H7 (cell line): ENCODE measurements around the gene DNAJB9. TPM values are rescaled to one million over a fixed set of nuclear protein-coding genes. Genes with fewer than 3 reads are reported as not detected.

Experiments used
- DNase-seq: peaks from one replicate; pipeline ENCODE4 v3.0.0; 2012
- H3K27me3 ChIP-seq: 2 replicates; pipeline ENCODE4 v1.6.0; 2011; ENCODE audit warnings: mild to moderate bottlenecking, low read length; ENCODE audit not compliant: control insufficient read depth, insufficient read depth
- H3K36me3 ChIP-seq: replicated peaks from 2 replicates; pipeline ENCODE4 v1.5.1; 2011; ENCODE audit warnings: low read length; ENCODE audit not compliant: control insufficient read depth, insufficient read depth
- H3K4me3 ChIP-seq: 2 replicates; pipeline ENCODE4 v1.5.1; 2011; ENCODE audit warnings: low read depth, mild to moderate bottlenecking, control low read depth, low read length, moderate library complexity; ENCODE audit not compliant: insufficient read depth
- total RNA-seq: library from RNA; depleted of rRNA; stranded (reverse); fragments of >200 nt; shearing (Covaris generic); gene quantifications from 2 replicates; pipeline ENCODE4 v1.2.3, GENCODE V29; 2014; rRNA removed

The DNAJB9 gene
- total RNA-seq, 1 experiment from 2014 or later: 18.5 TPM

DNA sequence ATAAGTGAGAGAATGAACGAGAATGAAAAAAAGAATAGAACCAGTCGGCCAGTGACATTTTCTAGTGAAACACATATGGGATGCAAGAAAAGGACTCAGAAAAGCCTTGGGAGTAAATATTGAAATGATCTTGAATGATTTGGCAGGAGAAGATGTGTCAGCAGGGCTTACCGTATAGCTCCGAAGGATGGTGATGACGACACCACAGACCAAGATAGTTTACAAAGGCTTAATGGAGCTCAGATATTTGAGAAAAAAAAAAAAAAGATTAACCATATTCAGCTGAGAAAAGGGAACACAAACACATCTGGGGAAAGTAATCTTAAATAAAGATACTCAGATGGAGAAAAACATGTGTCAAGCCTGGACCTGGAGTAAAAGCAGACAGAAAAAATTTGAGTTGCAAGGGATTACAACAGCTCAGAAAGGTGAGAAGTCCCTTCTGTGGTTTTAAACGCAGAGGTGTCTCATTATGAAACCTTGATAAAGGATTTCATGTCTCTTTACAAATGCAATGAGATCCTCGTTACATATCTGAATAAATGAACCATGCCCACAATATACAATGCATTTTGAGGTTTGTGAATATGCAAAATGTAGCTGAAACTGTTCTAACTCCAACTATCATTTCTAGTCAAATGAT lies 36.0 kb downstream of the DNAJB9 start:
- H3K27me3 ChIP-seq: no peaks in the 10 kb centered on the region
- no peak overlapping the region for H3K4me3 ChIP-seq
- no peaks in the 10 kb centered on the region for H3K36me3 ChIP-seq
- DNase-seq: no peak

- no peaks in the 10 kb centered on the region for H3K27me3 ChIP-seq
- no peak overlapping the region for H3K4me3 ChIP-seq
- no peak for DNase-seq
- no peaks in the 10 kb centered on the region for H3K36me3 ChIP-seq
Measured at GRCh38 chr7:108609643-108610042, 40.0 kb downstream of the DNAJB9 start.

- Histone ChIP-seq H3K27me3 (no peaks in the 10 kb centered on the region), H3K36me3 (no peaks in the 10 kb centered on the region), H3K4me3 (no peak overlapping the region)
- no peak for DNase-seq
Measured at GRCh38 chr7:108611268-108611667, 41.6 kb downstream of the DNAJB9 start.

DNA sequence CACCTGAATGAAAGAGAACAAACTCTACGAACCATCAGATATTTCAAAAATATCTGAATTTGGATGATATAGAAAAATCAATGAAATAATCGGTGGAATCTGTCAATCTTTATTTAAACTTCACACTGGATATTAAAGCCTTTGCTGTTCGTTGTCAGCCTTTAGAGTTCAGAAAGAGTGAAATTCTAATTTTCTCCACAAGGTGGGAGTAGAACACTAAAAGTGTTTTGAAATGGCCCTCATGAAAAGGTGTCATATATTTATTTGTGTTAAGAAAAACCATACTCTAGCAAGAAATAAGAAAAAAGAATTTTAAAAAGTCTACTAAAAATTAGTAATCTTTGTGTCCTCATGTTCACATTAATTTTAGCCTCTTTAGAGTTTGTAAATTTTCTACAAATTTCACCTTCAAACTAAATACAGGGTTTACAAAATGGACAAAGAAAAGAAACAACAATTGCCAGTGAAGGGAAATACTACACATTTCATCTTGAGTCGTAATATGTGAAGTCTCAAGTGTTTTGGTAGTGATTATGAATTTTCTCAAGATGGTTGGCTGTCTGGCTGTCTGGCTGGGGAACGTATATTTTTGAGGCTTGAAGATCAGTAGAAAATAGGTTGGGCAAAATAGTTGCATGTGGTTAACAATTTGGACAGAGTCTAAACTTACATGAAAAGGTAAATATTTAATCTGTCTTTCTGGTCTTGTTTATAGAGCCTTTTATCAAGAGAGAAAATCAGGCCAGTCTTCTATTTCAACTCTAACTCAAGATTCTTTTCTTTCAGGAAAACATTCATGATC lies 43.7 kb downstream of the DNAJB9 start:
- Histone ChIP-seq H3K36me3 (no peaks in the 10 kb centered on the region), H3K27me3 (no peaks in the 10 kb centered on the region)
- no peak for DNase-seq

GRCh38 chr7:108613949-108614381 lies 44.3 kb downstream of the DNAJB9 start:
- Histone ChIP-seq H3K4me3 (no peak overlapping the region), H3K36me3 (no peaks in the 10 kb centered on the region), H3K27me3 (no peaks in the 10 kb centered on the region)
- no peak for DNase-seq

More for the DNA sequence above, 43.7 kb downstream of the DNAJB9 start:
- H3K4me3 ChIP-seq: no peak overlapping the region

GRCh38 chr7:108614896-108615295 lies 45.2 kb downstream of the DNAJB9 start:
- Histone ChIP-seq H3K27me3 (no peaks in the 10 kb centered on the region), H3K36me3 (no peaks in the 10 kb centered on the region), H3K4me3 (no peak overlapping the region)
- no peak for DNase-seq

- Histone ChIP-seq H3K4me3 (no peak overlapping the region), H3K27me3 (no peaks in the 10 kb centered on the region), H3K36me3 (no peaks in the 10 kb centered on the region)
- DNase-seq: no peak
Measured at GRCh38 chr7:108618056-108618455, 48.4 kb downstream of the DNAJB9 start.

DNA sequence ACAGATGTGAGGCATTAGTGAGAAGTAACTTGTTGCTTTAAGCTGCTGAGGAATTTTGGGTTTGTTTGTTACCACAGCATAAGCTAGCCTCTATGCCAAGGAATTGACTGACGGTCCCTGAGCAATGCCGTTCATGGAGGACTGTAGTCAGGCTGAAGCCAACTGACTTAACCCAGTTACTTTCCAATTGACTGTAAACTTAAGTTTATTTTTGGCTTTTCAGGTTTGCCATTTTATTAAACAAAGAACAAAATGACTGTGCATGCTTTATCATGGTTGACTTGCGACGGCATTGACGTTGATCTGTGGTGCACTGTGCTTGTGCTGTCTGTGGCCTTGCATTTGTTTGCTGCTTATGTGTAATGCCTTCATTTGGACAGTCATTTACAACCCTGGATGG lies 53.5 kb downstream of the DNAJB9 start:
- Histone ChIP-seq H3K36me3 (no peaks in the 10 kb centered on the region), H3K4me3 (no peak overlapping the region), H3K27me3 (no peaks in the 10 kb centered on the region)
- no peak for DNase-seq

Other genes starting within 250 kb of the DNAJB9 start
- 0.38 and 1.8 TPM in 2 replicates for gene NRCAM, start 113.4 kb upstream of the DNAJB9 start, total RNA-seq
- gene PNPLA8, start 43.7 kb upstream of the DNAJB9 start, total RNA-seq: 15.1 and 16.4 TPM in 2 replicates
- 11.9 and 15.6 TPM in 2 replicates for gene THAP5, start 168 bp upstream of the DNAJB9 start, total RNA-seq